HG03432 (cell line): Measurements from ENCODE around the gene SNAP91.
"Not testable (repeated sequence)": the region's sequence is repeated elsewhere in the genome, so short reads cannot be mapped to it uniquely, and the experiment has no call there.

Experiments used
- ATAC-seq: cut with Tn5 transposase; IDR thresholded peaks from one replicate; pipeline ENCODE4 v1.9.1; 2021; ENCODE audit warnings: mild to moderate bottlenecking, moderate library complexity; ENCODE audit not compliant: unreplicated experiment

SNAP91 gene

DNA sequence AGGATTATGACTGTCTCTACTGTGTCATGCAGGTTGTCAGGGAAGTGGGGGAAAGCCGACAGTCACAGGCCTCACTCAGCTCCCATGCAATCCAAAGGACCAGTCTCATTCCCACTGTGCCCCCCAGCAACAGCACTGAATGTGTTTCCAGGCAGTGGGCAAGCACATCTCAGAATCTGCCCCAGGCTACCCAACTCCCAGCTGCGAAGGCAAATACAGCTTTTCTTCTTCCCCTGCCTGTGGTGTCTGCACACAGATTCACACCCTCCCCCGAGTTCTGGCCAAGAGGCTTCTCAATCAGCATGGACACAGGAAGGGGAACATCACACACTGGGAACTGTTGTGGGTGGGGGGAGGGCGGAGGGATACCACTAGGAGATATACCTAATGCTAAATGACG is 75.3 kb downstream of the SNAP91 start:
- ATAC-seq, result no peak

- no peak for ATAC-seq
Observed at GRCh38 chr6:83633149-83633548, 75.8 kb downstream of the SNAP91 start.

DNA sequence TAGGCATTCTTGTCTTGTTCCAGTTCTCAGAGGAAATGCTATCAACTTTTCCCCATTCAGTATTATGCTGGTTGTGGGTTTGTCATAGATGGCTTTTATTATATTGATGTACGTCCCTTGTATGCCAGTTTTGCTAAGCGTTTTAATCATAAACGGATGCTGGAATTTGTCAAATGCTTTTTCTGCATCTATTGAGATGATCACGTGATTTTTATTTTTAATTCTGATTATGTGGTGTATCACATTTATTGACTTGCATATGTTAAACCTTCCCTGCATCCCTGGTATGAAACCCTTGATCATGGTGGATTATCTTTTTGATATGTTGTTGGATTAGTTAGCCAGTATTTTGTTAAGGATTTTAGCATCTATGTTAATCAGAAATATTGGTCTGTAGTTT is 79.0 kb downstream of the SNAP91 start:
- not testable (repeated sequence) for ATAC-seq

DNA sequence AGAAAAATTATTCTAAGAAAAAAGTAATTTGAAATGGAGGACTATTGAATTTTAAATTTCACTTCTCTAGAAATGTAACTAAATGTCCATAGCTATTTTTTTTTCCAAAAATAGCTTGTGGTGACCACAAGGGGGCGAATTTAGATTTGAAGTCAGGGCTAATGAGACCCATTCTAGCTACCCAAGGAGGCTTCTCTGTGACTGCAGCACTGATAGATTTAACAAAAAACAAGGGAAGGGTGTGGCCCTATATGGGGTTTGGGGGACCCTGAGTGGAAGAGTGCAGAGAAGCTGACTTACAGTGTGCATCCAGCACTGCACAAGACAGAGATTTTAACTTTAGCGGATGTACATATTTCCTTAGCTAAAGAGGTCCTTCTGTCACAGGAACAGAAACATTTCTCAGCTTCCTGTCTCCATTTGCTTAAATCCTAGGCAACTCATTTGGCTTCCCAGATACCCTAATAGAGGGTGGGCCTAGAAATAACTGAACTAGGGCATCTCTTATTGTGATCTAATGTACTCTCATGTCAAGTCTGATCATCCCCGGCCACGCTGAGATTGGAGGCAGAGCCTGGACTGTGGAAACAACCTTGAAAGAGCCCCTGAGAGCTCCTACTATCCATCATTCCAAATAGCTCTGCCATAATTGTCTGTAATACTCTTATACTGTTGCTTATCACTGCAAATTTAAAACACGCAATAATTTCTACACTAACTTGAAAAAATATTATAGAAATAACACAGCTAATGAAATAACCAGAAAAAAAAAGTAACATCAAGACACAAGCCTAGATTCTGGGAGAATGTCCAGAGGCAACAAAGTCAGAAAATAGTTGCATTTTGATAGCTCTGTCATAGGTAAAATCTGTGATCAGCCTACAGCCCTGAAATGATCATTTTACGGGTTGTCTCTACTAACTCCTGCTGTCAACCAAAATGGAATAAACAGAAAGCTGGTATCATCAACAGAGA is 93.6 kb downstream of the SNAP91 start:
- peak; percentile 81 for ATAC-seq

- no peak for ATAC-seq
Observed at GRCh38 chr6:83613378-83613777, 95.5 kb downstream of the SNAP91 start.

- ATAC-seq, result no peak
Observed at GRCh38 chr6:83609248-83609647, 99.7 kb downstream of the SNAP91 start.

DNA sequence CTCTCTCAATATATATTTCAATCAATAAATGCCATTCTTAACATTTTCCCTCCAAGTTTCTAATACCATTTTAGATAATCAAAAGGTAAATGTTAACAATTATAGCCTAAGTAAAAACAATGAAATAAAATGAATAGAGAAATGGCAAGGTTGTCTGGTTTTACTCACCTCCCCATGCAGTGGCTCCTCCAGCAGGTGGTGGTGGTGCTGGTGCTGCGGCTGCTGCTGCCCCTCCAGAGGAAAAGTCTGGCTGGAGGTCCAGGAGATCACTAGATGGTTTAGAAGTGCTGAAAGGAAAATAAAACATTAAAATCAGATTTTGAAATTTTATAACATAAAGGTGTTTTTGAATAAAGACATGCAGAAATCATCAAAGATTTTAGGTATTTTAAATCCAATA is 103.4 kb downstream of the SNAP91 start:
- no peak for ATAC-seq

- no peak for ATAC-seq
Observed at GRCh38 chr6:83603551-83603950, 105.3 kb downstream of the SNAP91 start.

DNA sequence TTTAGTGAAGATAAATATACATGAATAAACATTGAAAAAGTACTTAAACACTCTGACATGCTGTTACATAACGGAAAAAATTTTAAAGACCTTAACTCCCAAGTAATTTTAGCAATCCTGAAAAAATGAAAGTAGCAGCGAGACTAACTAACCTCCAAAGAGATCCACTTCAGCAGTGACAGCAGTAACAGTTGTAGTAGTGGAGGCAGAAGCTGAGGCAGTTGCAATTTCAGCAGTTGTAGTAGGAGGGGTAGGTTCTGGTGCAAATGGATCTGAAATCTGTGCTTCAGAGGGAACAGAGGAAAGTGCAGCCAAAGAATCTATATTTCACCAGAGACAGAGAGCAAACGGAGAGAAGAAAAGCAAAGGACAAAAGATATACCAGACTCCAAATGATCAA is 107.8 kb downstream of the SNAP91 start:
- ATAC-seq, result no peak

GRCh38 chr6:83600459-83600858 is 108.4 kb downstream of the SNAP91 start:
- ATAC-seq, result no peak

- no peak for ATAC-seq
Observed at GRCh38 chr6:83597511-83597910, 111.4 kb downstream of the SNAP91 start.

DNA sequence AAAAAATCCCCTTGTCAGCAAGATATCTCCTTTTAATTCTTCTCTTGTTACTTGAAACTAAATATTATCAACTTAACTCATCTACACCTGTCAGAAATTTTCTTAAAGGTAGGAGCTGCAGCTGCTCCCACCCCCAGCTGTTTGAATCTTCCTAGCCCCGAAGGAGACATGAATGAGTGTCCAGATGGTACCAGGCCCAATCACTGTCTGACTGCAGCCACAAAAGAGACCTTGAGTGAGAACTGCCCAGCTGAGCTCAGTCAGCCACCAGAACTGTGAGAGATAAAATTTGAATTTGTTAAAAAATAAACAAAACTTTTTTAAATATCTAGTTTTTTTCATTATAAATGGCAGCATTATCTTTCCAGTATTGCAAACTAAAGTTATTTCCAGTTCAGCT is 111.8 kb downstream of the SNAP91 start:
- ATAC-seq, result no peak

DNA sequence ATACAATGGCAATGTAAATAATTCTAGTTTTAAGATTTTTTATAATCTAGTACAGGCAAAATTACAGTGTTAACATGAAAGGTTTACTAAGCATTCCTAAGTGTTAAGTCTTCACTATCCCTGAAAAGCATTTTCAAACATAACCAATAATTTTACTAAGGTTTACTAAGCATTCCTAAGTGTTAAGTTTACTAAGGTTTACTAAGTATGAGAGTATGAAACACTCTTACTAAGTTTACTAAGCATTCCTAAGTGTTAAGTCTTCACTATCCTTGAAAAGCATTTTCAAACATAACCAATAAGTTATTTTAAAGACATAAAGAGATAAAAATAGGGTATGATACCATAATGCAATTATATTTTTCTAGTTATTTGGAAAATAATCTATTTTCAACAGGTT is 114.0 kb downstream of the SNAP91 start:
- ATAC-seq, result no peak

DNA sequence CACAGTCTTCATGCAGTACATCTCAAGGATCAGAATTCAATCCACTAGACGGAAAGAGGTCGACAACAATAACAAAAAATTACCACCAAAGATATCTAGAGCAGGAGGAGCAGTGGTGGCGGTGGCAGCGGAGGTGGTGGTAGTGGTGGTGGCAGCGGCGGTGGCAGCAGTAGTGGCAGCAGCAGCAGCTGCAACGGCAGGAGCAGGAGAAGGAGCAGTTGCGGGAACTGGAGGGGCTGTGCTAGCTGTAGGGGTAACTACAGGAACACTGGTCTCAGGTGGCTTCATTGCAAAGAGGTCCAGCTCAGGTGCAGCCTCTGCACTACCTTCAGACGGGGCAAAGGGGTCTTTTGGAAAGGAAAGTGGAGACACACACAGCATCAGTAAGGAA is 115.5 kb downstream of the SNAP91 start:
- ATAC-seq, result peak; percentile 4

DNA sequence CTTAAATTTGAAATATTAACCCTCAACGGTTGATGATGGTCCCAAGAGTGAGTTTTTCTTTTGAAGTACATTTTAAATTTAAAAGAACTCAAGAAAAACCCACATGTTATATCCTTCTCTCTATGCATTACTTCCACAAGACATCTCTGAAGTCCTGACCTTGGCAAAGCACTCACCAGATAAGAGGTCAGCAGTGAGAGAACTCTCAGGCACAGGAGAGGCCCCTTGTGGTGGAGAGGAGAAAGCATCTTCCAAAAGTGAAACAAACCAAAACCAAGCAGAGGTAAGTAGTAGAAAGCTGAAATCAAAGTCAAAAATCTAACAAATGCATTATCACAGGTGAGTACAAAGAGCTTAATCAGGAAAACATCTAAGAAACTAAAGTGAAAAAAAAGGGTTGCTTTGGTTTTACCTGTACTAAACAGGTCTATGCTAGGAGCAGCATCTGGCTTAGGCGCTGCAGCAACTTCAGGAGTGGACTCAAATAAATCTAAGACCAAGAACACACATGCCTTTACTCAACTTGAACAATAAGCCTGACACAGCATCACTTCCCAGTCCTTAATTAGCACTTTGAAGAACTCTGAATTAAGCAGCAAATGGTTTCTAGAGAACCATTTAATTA is 116.0 kb downstream of the SNAP91 start:
- ATAC-seq, result peak; percentile 98

- no peak for ATAC-seq
Observed at GRCh38 chr6:83590416-83590815, 118.5 kb downstream of the SNAP91 start.

DNA sequence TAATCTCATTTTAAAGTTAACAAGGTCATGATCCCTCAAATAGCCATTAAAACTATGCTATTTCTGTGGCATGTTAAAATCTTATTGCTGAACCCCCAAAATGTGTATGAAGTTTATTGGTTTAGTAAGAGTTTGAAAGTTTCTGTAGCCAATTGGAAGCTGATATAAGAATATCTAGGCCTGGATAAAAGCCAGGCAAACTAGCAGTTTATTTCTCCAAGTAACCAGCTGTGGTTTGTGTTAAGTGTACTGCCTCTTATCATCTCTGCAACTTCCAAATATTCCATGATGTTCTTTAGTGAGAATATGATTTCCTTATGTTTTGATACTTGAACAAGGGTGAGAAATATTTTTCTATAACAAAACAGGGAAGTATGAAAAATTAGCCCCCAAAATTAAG is 119.8 kb downstream of the SNAP91 start:
- no peak for ATAC-seq

DNA sequence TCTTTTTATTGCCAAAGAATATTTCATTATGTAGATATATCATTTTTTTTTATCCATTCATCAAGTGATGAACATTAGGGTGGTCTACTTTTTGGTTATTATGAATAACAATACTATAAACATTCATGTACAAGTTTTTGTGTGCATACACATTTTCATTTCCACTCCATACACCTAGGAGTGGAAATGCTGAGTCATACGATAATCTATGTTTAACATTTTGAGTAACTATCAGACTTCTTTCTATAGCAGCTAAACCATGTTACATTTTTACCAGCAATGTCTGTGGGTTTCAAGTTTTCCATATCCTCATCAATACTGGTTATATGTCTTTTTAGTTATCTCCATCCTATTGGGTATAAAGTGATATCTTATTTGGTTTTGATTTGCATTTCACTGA is 130.8 kb downstream of the SNAP91 start:
- no peak for ATAC-seq

DNA sequence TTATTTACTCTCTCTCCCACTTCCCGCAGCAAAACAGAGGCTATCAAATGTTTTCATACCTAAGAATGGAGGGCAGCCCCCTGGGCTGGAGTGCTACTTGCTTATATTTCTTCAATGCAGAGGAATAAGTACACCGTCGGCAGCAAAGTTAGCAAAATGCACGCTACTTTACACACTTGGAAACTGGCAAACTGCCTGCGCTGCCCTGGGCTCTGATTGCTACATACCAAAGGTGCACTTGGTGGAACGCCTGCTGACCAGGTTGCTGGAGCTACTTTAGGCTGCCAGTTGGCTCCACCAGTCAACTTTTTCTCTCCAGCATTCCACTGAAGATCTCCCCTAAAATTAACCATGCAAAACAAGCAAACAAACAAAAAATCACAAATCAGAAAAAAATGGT is 134.1 kb downstream of the SNAP91 start:
- ATAC-seq, result no peak

DNA sequence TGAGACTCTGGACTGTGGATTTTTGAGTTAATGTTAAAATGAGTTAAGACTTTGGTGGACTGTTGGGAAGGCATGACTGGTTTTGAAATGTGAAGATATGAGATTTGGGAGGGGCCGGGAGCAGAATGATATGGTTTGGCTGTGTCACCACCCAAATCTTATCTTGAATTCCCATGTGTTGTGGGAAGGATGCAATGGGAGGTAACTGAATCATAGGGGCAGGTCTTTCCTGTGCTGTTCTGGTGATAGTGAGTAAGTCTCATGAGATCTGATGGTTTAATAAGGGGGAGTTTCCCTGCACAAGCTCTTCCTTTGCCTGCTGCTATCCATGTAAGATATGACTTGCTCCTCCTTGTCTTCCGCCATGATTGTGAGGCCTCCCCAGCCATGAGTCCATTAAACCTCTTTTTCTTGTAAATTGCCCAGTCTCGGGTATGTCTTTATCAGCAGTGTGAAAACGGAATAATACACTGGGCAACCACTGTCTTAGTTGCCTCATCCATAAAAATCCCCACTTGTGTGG is 137.2 kb downstream of the SNAP91 start:
- ATAC-seq, result not testable (repeated sequence)

- ATAC-seq, result no peak
Observed at GRCh38 chr6:83558975-83559374, 149.9 kb downstream of the SNAP91 start.

- ATAC-seq, result no peak
Observed at GRCh38 chr6:83556871-83557270, 152.0 kb downstream of the SNAP91 start.
